CD4-positive, alpha-beta T cell treated with Interleukin-4 for 1 hour (primary cell): ENCODE measurements around the gene FNDC3B.
A peak's percentile ranks its signal among the peaks of the same experiment; 100 is the strongest.

Experiments used
- DNase-seq, 2 donors: peaks; one replicate each; pipeline ENCODE4 v3.0.0-alpha.2; 2020 to 2022

Gene FNDC3B

GRCh38 chr3:172057059-172057458 lies 17.7 kb downstream of the FNDC3B start:
- DNase-seq: no peak

GRCh38 chr3:172057624-172058327 lies 18.4 kb downstream of the FNDC3B start:
- no peak for DNase-seq

- no peak for DNase-seq
Observed at GRCh38 chr3:172059532-172059931, 20.2 kb downstream of the FNDC3B start.

- no peak for DNase-seq
Observed at GRCh38 chr3:172060234-172060633, 20.9 kb downstream of the FNDC3B start.

GRCh38 chr3:172061724-172062184 lies 22.4 kb downstream of the FNDC3B start:
- peak; percentile 19 to 20 for DNase-seq

GRCh38 chr3:172062761-172063160 lies 23.4 kb downstream of the FNDC3B start:
- no peak for DNase-seq

GRCh38 chr3:172063456-172064432 lies 24.4 kb downstream of the FNDC3B start:
- no peak for DNase-seq

- DNase-seq: no peak
Observed at GRCh38 chr3:172065527-172065926, 26.1 kb downstream of the FNDC3B start.

- DNase-seq: no peak
Observed at GRCh38 chr3:172065967-172066762, 26.8 kb downstream of the FNDC3B start.

- no peak for DNase-seq
Observed at GRCh38 chr3:172066880-172067796, 27.8 kb downstream of the FNDC3B start.

GRCh38 chr3:172067837-172068440 lies 28.6 kb downstream of the FNDC3B start:
- DNase-seq: no peak

- DNase-seq: no peak
Observed at GRCh38 chr3:172068977-172069376, 29.6 kb downstream of the FNDC3B start.

- DNase-seq: no peak
Observed at GRCh38 chr3:172069478-172069877, 30.1 kb downstream of the FNDC3B start.

GRCh38 chr3:172070269-172070668 lies 30.9 kb downstream of the FNDC3B start:
- DNase-seq: no peak

- no peak for DNase-seq
Observed at GRCh38 chr3:172070802-172071201, 31.4 kb downstream of the FNDC3B start.

- no peak for DNase-seq
Observed at GRCh38 chr3:172071780-172072330, 32.5 kb downstream of the FNDC3B start.

GRCh38 chr3:172072543-172072942 lies 33.2 kb downstream of the FNDC3B start:
- DNase-seq: no peak

GRCh38 chr3:172073262-172073915 lies 34.0 kb downstream of the FNDC3B start:
- DNase-seq: no peak

GRCh38 chr3:172074032-172074431 lies 34.7 kb downstream of the FNDC3B start:
- no peak for DNase-seq

- peak in 1 of 2 donors; percentile 35 for DNase-seq
Observed at GRCh38 chr3:172074586-172074985, 35.2 kb downstream of the FNDC3B start.
